GM18499 (cell line): ENCODE data around the gene KRTAP4-6.
"Not testable (repeated sequence)": the region's sequence is repeated elsewhere in the genome, so short reads cannot be mapped to it uniquely, and the experiment has no call there.

Experiments
- ATAC-seq: cut with Tn5 transposase; IDR thresholded peaks from one replicate; pipeline ENCODE4 v1.9.1; 2021; ENCODE audit warnings: moderate number of reproducible peaks; ENCODE audit not compliant: insufficient read depth, unreplicated experiment

KRTAP4-6 gene

GRCh38 chr17:41140360-41141131 lies at the start of gene KRTAP4-6:
Gene KRTAP4-6, minus strand, starts transcription at chr17:41140544. Its CDS starts 57 bp downstream, at chr17:41140487.
- ATAC-seq: no peak

- not testable (repeated sequence) for ATAC-seq
Observed at GRCh38 chr17:41189837-41190318, 49.5 kb upstream of the KRTAP4-6 start, which contains the start of gene KRTAP9-1. Gene KRTAP9-1, plus strand, starts transcription at chr17:41189887. Its CDS starts 0 bp downstream, at chr17:41189887.

- no peak for ATAC-seq
Observed at GRCh38 chr17:41186872-41187271, 46.5 kb upstream of the KRTAP4-6 start.

GRCh38 chr17:41185001-41185400 lies 44.7 kb upstream of the KRTAP4-6 start:
- no peak for ATAC-seq

GRCh38 chr17:41184480-41184961 lies 44.2 kb upstream of the KRTAP4-6 start, which contains the start of gene KRTAP4-1:
Gene KRTAP4-1, minus strand, starts transcription at chr17:41184911. Its CDS starts 57 bp downstream, at chr17:41184854.
- no peak for ATAC-seq

- no peak for ATAC-seq
Observed at GRCh38 chr17:41178843-41179616, 38.7 kb upstream of the KRTAP4-6 start.

- no peak for ATAC-seq
Observed at GRCh38 chr17:41178341-41178740, 38.0 kb upstream of the KRTAP4-6 start.

- no peak for ATAC-seq
Observed at GRCh38 chr17:41177727-41178271, 37.5 kb upstream of the KRTAP4-6 start, which contains the start of gene KRTAP4-2. Gene KRTAP4-2, minus strand, starts transcription at chr17:41178221. Its CDS starts 57 bp downstream, at chr17:41178164.

- ATAC-seq: no peak
Observed at GRCh38 chr17:41176744-41177387, 36.5 kb upstream of the KRTAP4-6 start.

- ATAC-seq: no peak
Observed at GRCh38 chr17:41171886-41172285, 31.5 kb upstream of the KRTAP4-6 start.

- ATAC-seq: no peak
Observed at GRCh38 chr17:41168121-41168520, 27.8 kb upstream of the KRTAP4-6 start, which contains the start of gene KRTAP4-3. Gene KRTAP4-3, minus strand, starts transcription at chr17:41168221. Its CDS starts 49 bp downstream, at chr17:41168172.

GRCh38 chr17:41167561-41167960 lies 27.2 kb upstream of the KRTAP4-6 start:
- ATAC-seq: no peak

- no peak for ATAC-seq
Observed at GRCh38 chr17:41163828-41164227, 23.5 kb upstream of the KRTAP4-6 start.

- ATAC-seq: no peak
Observed at GRCh38 chr17:41160648-41161047, 20.3 kb upstream of the KRTAP4-6 start, which contains the start of gene KRTAP4-4. Gene KRTAP4-4, minus strand, starts transcription at chr17:41160748. Its CDS starts 57 bp downstream, at chr17:41160691.

- ATAC-seq: not testable (repeated sequence)
Observed at GRCh38 chr17:41160190-41160589, 19.8 kb upstream of the KRTAP4-6 start.

GRCh38 chr17:41153856-41154255 lies 13.5 kb upstream of the KRTAP4-6 start:
- ATAC-seq: no peak

GRCh38 chr17:41151525-41151924 lies 11.2 kb upstream of the KRTAP4-6 start:
- no peak for ATAC-seq

- ATAC-seq: no peak
Observed at GRCh38 chr17:41150026-41150425, 9.7 kb upstream of the KRTAP4-6 start.

GRCh38 chr17:41149652-41149985 lies 9.3 kb upstream of the KRTAP4-6 start, which contains the start of gene KRTAP4-5:
Gene KRTAP4-5, minus strand, starts transcription at chr17:41149825. Its CDS starts 58 bp downstream, at chr17:41149767.
- ATAC-seq: no peak
